ENCODE results near the gene C19orf25.
"Not testable (repeated sequence)": the region's sequence is repeated elsewhere in the genome, so short reads cannot be mapped to it uniquely, and the experiment has no call there.

C19orf25 gene

GRCh38 chr19:1445932-1446712 is 32.9 kb downstream of the C19orf25 start:
- DNase-seq = no peak

GRCh38 chr19:1445185-1445931 is 33.7 kb downstream of the C19orf25 start:
- DNase-seq = peak; percentile 57

- no peak for DNase-seq
Measured at GRCh38 chr19:1441677-1442438, 37.2 kb downstream of the C19orf25 start.

GRCh38 chr19:1441022-1441426 is 38.0 kb downstream of the C19orf25 start:
- DNase-seq = no peak

- no peak for DNase-seq
Measured at GRCh38 chr19:1440418-1440801, 38.6 kb downstream of the C19orf25 start.

- DNase-seq = not testable (repeated sequence)
Measured at GRCh38 chr19:1439525-1440417, 39.2 kb downstream of the C19orf25 start.

GRCh38 chr19:1438933-1439354 is 40.1 kb downstream of the C19orf25 start:
- DNase-seq = no peak

- peak; percentile 94 for DNase-seq
Measured at GRCh38 chr19:1438035-1438932, 40.7 kb downstream of the C19orf25 start, which contains the start of gene RPS15. Gene RPS15 (plus strand): TSS chr19:1438396. CDS start chr19:1438426, 30 bp downstream.

- DNase-seq = no peak
Measured at GRCh38 chr19:1437609-1438008, 41.4 kb downstream of the C19orf25 start.

- no peak for DNase-seq
Measured at GRCh38 chr19:1435378-1435989, 43.5 kb downstream of the C19orf25 start.

GRCh38 chr19:1434577-1435060 is 44.4 kb downstream of the C19orf25 start:
- DNase-seq = no peak

- DNase-seq = no peak
Measured at GRCh38 chr19:1434040-1434366, 45.0 kb downstream of the C19orf25 start.

GRCh38 chr19:1433119-1434039 is 45.6 kb downstream of the C19orf25 start:
- no peak for DNase-seq

- no peak for DNase-seq
Measured at GRCh38 chr19:1432507-1432887, 46.5 kb downstream of the C19orf25 start.

- no peak for DNase-seq
Measured at GRCh38 chr19:1431759-1432506, 47.1 kb downstream of the C19orf25 start.

- DNase-seq = no peak
Measured at GRCh38 chr19:1430246-1430645, 48.8 kb downstream of the C19orf25 start.

- no peak for DNase-seq
Measured at GRCh38 chr19:1429750-1430149, 49.3 kb downstream of the C19orf25 start.

- DNase-seq = no peak
Measured at GRCh38 chr19:1428738-1429391, 50.1 kb downstream of the C19orf25 start.

All from effector CD4-positive, alpha-beta T cell (primary cell).